Measurements from ENCODE around the gene DCTN2.

Gene DCTN2

DNA sequence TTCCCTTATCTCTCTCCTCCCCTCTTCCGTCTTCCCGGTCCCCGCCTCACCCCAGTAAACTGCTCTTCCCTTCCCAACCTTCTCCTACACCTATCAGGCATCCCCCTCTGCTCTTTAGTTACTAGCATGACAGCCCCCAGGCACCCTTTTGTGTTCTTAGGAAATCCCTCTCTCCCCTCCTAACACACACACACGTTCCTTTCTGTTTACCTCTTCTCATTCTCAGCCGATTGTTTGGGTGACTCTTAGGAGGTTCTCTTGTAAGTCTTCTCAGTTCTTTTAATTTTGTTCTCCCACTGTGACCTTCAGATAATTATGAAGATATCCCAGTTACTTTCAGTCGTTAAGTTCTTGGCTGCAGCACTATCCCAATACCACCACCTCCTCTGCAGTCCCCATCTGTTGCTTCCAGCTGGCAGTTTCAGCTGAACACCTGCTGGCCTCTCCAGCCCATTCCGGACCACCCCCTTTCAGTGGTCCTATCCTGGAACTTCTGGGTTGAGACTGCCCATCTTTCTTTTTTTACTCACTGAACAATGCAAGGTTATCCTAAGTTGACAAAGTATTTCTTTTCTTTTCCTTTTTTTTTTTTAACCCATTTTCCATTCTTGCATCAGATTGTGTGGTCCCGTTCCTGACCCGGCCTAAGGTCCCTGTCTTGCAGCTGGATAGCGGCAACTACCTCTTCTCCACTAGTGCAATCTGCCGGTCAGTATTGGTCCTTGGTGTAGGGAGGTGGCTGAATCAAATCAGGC is 58.4 kb downstream of the DCTN2 start:
- DNase-seq (ENCODE audit: low spot score): no peak

DNA sequence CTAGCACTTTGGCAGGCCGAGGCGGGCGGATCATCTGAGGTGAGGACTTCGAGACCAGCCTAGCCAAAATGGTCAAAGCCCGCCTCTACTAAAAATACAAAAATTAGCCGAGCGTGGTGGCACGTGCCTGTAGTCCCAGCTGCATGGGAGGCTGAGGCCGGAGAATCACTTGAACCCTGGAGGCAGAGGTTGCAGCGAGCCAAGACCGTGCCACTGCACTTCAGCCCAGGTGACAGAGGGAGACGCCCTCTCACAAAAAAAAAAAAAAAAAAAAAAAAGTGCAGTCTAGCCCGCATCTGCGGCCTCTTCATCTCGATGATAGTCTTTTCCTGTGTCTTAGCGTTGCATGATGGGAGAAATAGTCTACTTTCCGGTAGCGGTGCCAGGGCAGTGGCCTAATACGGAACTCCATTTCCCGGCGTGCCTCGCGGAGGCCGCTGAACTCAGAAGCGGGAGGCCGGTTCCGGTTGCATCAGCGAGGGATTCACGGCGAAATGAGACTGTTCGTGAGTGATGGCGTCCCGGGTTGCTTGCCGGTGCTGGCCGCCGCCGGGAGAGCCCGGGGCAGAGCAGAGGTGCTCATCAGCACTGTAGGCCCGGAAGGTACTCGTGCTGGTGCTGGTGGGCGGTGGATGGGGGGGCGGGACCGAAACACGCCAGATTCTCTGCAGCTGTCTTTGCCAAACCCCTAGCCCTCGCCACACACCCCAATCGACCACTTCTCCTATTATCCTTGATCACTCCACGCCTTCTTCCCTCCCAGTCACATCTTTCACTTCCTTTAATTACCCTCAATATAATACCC is 59.2 kb downstream of the DCTN2 start, which contains the start of gene MARS1:
TSS of gene MARS1 (plus strand) at position 472 of the 805 bp plus-strand sequence. CDS start at position 495, 23 bp downstream.
- DNase-seq (ENCODE audit: low spot score): peak; percentile 97

DNA sequence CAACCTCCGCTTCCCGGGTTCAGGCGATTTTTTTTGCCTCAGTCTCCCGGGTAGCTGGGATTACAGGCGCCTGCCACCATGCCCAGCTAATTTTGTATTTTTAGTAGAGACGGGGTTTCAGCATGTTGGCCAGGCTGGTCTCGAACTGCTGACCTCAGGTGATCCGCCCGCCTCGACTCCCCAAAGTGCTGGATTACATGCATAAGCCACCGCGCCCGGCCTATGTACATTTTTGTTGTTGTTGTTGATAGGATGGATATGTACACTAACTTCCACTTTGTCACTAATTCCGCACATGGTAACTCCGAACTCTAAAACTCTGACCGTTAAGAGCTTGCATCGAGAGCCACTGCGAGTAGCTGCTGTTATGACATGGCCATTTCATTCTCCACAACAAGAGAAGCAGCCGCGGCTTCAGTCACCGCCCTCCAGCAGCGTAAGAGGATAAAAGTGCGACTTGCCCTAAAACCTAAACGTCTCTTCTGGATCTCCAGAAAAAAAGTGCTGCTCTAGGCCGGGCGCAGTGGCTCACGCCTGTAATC is 59.9 kb downstream of the DCTN2 start:
- no peak for DNase-seq (ENCODE audit: low spot score)

DNA sequence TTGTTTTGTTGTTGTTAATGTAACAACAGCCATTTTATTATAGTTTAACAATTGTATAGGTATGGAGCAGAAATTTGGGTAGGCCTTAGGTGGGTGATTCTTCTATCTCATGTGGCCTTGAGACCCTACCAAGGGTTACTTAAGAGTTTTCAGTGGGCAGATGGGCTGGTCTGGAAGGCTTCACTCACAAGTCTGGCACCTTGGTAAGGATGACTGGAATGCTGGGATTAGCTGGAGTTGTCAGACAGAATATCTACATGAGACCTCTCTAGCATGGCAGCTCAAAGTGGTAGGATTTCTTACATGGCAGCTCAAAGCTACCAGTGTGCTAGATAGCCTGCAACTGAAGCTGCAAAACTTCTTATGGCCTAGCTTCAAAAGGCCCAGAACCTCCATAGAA is 61.3 kb downstream of the DCTN2 start:
- no peak for DNase-seq (ENCODE audit: low spot score)

DNA sequence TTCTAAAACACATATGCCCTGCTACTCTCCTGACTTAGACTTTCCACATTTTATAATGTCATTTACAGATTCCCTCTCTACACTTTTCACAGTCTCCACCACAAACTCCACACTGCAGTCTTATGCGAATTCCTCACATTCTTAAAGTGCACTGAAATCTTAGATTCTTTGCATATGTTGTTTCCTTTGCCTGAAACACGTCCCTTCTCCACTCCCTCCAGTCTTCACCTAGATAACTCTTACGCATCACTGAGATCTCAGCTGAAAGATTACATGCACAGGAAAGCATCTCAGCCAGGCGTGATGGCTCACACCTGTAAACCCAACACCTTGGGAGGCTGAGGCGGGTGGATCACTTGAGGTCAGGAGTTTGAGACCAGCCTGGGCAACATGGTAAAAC is 63.5 kb downstream of the DCTN2 start:
- DNase-seq (ENCODE audit: low spot score): peak; percentile 86

DNA sequence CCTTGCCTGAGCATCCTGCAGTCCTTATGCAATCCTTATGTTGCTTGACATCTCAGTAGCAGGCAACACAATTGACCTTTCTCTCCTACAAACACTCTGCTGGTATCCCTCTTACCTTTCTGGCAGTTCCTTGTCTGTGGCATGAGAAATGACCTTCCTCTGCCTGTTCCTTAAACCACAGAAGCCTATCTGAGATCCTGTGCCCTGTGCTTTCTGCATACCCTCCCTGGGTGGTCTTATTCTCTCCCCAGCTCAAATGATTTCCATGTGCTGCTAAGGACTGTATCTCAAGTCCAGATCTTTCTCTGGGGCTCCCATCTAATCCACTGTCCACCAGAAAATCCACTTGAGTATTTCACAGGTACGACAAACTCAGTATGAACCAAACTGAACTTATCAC is 65.3 kb downstream of the DCTN2 start:
- no peak for DNase-seq (ENCODE audit: low spot score)

Measured in kidney tubule cell (primary cell).